Activated naive CD4-positive, alpha-beta T cell treated with anti-CD3 and anti-CD28 coated beads, Interleukin-2, amount 50 U/mL, for 16 hours (primary cell): ENCODE measurements around the gene OLFML1.
"Not testable (repeated sequence)": the region's sequence is repeated elsewhere in the genome, so short reads cannot be mapped to it uniquely, and the experiment has no call there.

ENCODE experiments used
- DNase-seq: peaks from one replicate; pipeline ENCODE4 v3.0.0-alpha.2; 2020

OLFML1 gene

DNA sequence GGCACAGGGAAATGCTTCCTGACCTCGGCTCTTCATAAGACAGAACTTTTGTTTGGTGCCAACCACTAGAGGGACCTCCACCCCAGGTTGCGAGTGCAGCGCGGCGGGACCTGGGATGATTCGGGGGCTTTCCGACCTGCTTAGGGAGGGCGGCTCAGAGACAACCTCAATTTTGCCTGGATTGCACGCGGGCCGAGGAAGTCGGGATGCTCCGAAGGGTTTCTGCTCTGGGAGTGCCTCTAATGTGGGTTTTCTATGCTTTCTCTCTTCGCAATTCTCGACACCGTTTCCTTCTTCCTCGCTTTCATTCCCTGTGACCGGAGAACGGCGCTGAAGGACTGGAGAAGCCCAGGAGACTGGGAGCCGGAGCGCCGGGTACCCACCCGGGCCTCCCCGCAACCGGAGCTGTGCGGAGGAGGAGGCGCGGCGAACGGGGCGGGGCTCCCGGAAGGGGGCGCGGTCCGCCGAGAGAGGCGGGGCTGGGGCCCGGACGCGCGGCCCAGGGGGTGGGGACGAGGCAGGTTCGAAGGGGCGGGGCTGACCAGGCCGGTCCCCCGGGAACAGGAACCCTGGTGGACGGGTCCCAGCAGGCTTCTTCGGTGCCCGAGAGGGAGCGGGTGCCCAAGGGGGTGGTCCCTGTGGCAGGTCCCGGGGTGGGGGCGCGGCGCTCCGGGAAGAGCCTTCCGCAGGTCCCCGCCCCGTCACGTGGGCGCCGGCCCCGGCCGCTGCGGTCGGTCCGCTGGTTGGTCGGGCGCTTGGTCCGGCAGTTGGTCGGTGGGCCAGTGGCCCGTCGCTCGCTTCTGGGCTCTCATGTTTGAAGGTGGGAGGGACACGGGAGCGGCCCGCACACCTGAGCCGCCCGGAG lies 28.2 kb downstream of the OLFML1 start, which contains the start of gene PPFIBP2:
Gene PPFIBP2 (plus strand): TSS at position 766 of the 865 bp plus-strand sequence. CDS start 35,477 bp downstream, outside the sequence.
- peak; percentile 83 for DNase-seq

DNA sequence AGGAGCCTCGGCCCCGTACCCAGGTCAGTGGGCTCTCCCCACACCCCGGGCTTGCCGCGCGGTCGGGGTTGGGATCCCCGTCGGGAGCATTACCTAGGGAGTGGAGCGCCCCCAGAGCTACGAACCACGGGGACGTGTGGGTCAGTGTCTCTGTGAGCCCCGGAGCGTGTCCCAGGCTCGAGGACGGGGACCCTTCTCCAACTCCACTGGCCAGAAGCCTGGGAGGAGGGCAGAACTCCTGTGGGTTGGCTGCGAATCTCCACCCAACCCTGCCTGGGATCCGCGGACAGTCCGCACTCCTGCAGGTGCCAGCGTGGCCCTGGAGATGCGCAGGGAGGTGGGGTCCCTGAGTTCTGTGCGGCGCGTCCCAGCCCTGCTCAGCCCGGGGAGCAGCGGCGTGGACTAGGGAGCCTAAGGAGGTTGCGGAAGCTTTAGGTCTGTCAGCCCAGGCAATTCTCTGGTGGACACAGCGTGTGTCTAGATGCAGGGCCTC lies 28.8 kb downstream of the OLFML1 start:
- peak; percentile 22 for DNase-seq

GRCh38 chr11:7515447-7515886 lies 30.2 kb downstream of the OLFML1 start:
- DNase-seq: no peak

- DNase-seq: no peak
These were observed 31.2 kb downstream of the OLFML1 start for GRCh38 chr11:7516475-7516874.

GRCh38 chr11:7517743-7518142 lies 32.4 kb downstream of the OLFML1 start:
- DNase-seq: not testable (repeated sequence)

GRCh38 chr11:7518811-7519562 lies 33.7 kb downstream of the OLFML1 start:
- DNase-seq: no peak

DNA sequence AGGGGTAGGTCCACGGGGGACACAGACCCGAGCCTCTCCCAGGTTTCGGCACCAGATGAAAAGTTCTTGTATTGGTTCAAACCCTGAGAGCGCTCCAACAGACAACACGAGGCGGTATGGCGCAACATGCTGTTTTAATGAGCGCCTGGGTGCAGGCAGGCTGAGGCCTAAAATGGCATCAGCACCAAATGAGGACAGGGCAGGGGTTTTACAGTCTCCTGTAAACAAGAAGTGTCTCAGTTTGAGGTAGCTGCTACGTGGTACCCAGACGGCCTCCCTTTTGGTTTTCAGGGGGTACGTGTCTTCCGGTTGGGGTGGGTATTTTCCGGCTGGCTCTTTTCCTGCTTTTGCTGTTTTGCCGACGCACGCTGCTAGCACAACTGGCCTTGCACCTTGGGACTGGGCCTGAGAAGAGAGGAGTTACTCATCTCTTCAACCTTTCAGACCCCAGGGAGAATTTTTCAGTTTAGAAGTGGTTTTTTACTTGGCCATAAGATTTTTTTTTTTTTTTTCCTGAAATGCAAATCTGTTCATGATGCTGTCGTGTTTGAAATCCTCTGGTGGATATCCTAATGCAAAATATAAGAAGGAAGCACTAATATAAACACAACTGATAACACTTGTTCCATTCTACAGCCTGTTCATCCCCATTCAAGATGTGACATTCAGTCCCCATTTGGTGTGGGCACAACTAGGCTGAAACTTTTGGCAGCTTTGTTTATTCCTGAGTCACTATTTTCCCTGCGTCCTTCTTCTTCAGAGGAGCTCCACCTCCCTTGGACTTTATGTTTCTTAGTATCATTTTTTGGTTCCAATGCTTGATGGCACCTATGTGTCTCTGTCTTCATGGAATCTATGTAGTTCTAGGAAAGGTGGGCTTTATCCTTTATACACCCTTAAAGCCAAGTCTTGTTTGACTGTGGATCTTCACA lies 35.0 kb downstream of the OLFML1 start:
- DNase-seq: no peak

GRCh38 chr11:7520981-7521487 lies 35.7 kb downstream of the OLFML1 start:
- DNase-seq: no peak

- no peak for DNase-seq
These were observed 36.8 kb downstream of the OLFML1 start for GRCh38 chr11:7522121-7522520.

GRCh38 chr11:7522546-7522945 lies 37.2 kb downstream of the OLFML1 start:
- no peak for DNase-seq

DNA sequence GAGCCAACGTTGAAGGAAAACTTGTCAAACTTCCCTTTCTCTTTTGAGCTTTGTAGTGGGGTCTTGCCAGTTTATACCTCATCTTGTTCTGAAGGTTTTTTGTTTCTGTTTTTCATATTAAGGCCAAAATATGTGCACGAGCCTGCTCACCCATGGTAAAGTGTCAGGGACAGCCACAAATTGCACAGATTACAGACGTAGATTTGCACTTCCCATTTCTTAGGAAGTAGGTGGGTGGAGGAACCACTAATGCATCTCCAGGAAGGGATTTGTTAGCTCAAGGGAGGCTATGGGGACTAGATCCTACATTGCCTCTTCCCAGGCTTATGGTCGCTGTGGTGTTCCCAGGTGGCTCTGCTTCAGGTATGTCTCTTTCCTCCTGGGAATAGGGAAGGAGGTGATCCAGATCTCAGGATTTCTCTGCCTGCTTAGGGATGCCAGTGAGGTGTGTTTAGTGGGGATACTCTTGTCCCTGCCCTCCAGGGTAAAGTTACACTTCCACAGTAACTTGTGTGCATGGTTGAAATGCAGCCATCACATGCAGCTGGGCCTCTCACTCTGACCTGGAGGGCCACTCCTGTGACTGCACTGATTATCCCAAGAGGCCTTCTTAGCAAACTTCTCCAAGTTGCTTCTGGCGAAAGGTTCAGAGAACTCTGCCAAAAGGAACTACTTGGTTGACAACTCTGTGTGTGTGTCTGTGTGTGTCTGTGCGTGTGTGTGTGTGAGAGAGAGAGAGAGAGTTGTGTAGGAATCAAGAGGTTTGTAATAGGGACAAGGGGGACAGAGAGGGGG lies 38.3 kb downstream of the OLFML1 start:
- DNase-seq: no peak

DNA sequence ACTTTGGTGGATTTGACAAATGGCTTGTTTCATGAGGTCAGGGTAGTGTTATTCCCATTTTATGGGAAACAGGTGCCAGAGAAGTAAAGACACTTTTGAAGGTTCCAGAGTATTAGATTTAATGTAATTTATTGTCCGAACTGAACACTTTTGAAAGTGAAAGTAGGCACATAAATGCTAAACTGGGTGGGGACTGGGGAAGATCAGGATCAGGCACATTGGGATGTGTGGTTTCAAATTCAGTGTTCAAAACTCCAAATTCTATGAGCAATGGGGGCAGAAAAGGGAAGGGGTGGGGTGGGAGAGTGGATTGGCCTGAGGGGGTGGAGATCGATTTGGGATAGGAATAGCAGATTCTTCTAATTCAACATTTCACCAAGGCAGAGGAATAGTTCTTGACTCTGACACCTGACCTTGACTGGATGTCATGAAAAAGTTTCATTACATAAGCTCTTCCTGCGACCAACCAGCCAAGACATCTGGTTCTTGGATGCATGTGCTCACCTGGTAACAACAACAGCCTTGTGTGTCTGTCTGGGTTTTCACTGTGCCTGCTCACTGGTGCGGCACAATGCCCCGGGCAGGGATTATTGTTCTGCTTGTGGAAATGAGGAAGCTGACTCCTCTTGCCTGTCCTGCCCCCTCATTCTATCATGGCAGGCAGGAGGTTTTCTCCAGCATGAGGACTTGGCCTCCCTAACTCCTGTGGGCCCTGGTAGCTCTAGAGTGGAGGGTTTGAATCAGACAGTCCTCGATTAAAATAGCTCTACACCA lies 39.3 kb downstream of the OLFML1 start:
- DNase-seq: no peak

- DNase-seq: no peak
These were observed 40.1 kb downstream of the OLFML1 start for GRCh38 chr11:7525424-7525823.

GRCh38 chr11:7527029-7527428 lies 41.7 kb downstream of the OLFML1 start:
- no peak for DNase-seq

- DNase-seq: no peak
These were observed 43.3 kb downstream of the OLFML1 start for GRCh38 chr11:7528514-7529049.

DNA sequence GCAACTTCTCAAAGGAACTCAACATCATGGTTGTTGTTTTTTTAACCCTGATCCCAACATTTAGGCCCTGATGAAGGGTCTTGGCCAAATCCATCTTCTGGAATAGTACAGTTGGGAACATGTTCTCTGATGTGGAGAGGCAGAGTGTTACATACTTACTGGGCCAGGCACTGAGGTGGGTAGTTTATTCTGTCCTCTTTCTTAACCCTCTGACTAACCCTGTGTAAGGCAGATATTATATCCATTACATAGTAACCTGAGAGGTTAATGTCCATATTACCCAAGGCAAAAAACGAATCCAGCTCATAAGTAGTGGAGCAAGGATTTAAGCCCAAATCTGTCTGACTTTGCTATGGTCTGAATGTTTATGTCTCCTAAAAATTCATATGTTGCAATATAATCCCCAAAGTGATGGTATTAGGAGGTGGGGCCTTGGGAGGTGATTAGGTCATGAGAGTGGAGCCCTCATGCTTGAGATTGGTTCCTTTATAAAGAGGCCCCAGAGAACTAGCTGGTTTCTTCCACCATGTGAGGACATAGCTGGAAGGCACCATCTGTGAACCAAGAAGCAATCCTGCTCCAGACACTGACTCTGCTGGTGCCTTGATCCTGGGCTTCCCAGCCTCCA lies 44.8 kb downstream of the OLFML1 start:
- DNase-seq: no peak

DNA sequence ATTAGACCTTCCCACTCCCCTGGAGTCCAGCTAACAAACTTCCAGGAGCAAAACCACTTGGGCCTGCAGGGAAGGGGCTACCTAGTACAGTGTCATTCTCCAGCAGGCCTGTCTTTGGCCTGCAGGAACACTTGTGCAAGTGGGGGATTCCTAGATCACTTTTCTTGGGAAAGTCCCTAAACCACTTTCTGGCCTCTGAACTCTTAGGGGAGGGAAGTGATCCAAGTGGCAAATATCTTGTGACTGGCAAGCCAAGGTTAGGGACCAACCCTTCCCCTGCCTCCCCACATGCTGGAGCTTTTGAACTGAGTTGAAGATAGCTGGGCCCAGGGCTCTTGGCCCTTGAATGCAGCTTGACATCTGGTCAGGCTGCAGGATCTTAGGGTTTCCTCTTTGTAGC lies 45.7 kb downstream of the OLFML1 start:
- no peak for DNase-seq

GRCh38 chr11:7532405-7533145 lies 47.3 kb downstream of the OLFML1 start:
- DNase-seq: no peak
